ENCODE results near the gene CREB3.

- TF ChIP-seq CTCF (IDR thresholded peaks at IDR 0.05) (no peak), POLR2AphosphoS5 (IDR thresholded peaks at IDR 0.05; ENCODE audit: insufficient read depth in 1 of 2, low read depth in 1 of 2) (no peak)
Measured at GRCh38 chr9:35738186-35738585, 5.7 kb downstream of the CREB3 start.

Data from vagina (tissue), 2 donors.